Ascending aorta (tissue), 2 donors: ENCODE results near the gene KRTAP10-7. TPM values are rescaled to one million over a fixed set of nuclear protein-coding genes. Genes with fewer than 3 reads are reported as not detected.
"Not testable (repeated sequence)": the region's sequence is repeated elsewhere in the genome, so short reads cannot be mapped to it uniquely, and the experiment has no call there.

Source experiments
- DNase-seq, 2 donors: peaks; one replicate each; pipeline ENCODE4 v3.0.0-alpha.2; 2019; ENCODE audit warnings: low spot score in 2 of 2
- H3K27ac ChIP-seq, 2 donors: fragments of 200-600 bp; sonication (generic); one replicate each; pipeline ENCODE4 v1.5.1; 2016 to 2017; ENCODE audit warnings: mild to moderate bottlenecking in 1 of 2
- H3K27me3 ChIP-seq: fragments of 200-600 bp; sonication (generic); one replicate; pipeline ENCODE4 v1.5.1; 2017
- H3K36me3 ChIP-seq, 2 donors: fragments of 200-600 bp; sonication (generic); one replicate each; pipeline ENCODE4 v1.5.1; 2016
- H3K4me1 ChIP-seq, 2 donors: fragments of 200-600 bp; sonication (generic); one replicate each; pipeline ENCODE4 v1.5.1; 2016 to 2017; ENCODE audit warnings: mild to moderate bottlenecking in 1 of 2
- H3K4me3 ChIP-seq, 2 donors: fragments of 200-600 bp; sonication (generic); one replicate each; pipeline ENCODE4 v1.5.1; 2016 to 2017; ENCODE audit warnings: mild to moderate bottlenecking in 1 of 2
- H3K9me3 ChIP-seq, 2 donors: fragments of 200-600 bp; sonication (generic); one replicate each; pipeline ENCODE4 v1.5.1; 2016
- CTCF ChIP-seq, 3 experiments: fragments of 200-600 bp in 2 of 3; fragments of 450-650 bp in 1 of 3; sonication (generic) in 2 of 3; IDR thresholded peaks; one replicate each; pipeline ENCODE4 v1.5.1; 2016 to 2019; ENCODE audit warnings: antibody characterized with exemption in 3 of 3, mild to moderate bottlenecking in 1 of 3, moderate library complexity in 1 of 3
- intact Hi-C: fragments of 100-400 bp; cut with DNase I; formaldehyde crosslinking; loops from one replicate; pipeline ENCODE4 v1.15.1; 2023
- total RNA-seq: library from RNA; depleted of rRNA; stranded (reverse); fragments of >200 nt; gene quantifications from one replicate; pipeline ENCODE4 v1.1.0, GENCODE V29; 2016

The KRTAP10-7 gene
- total RNA-seq, 1 donor from 2014 or later = not detected

- H3K9me3 ChIP-seq = peaks cover 7 to 14% of the 10 kb centered on the region in 2 donors
- H3K4me3 ChIP-seq = no peak overlapping the region
- intact Hi-C loops = no loop called here
- no peak for TF ChIP-seq CTCF (IDR thresholded peaks at IDR 0.05)
- no peaks in the 10 kb centered on the region for H3K27me3 ChIP-seq
- no peak overlapping the region for H3K27ac ChIP-seq
- H3K4me1 ChIP-seq = no peaks in the 10 kb centered on the region
- no peaks in the 10 kb centered on the region for H3K36me3 ChIP-seq
- no peak for DNase-seq
These were observed 20.6 kb upstream of the KRTAP10-7 start for GRCh38 chr21:44579833-44580144.

GRCh38 chr21:44580231-44580821 is 20.1 kb upstream of the KRTAP10-7 start, which contains the start of gene KRTAP10-5:
KRTAP10-5 (minus strand) TSS chr21:44580604; CDS start chr21:44580578, 26 bp downstream.
- H3K4me1 ChIP-seq, DNase-seq, H3K36me3 ChIP-seq, H3K27ac ChIP-seq, H3K27me3 ChIP-seq, intact Hi-C loops, H3K4me3 ChIP-seq: not testable (repeated sequence)
- peaks cover 7 to 14% of the 10 kb centered on the region in 2 donors for H3K9me3 ChIP-seq

- Histone ChIP-seq H3K9me3 (peaks cover 7 to 14% of the 10 kb centered on the region in 2 donors), H3K27ac (no peak overlapping the region), H3K4me3 (no peak overlapping the region), H3K4me1 (no peaks in the 10 kb centered on the region), H3K27me3 (no peaks in the 10 kb centered on the region), H3K36me3 (no peaks in the 10 kb centered on the region)
- no peak for DNase-seq
- TF ChIP-seq CTCF (IDR thresholded peaks at IDR 0.05) = no peak
- intact Hi-C loops = no loop called here
These were observed 19.2 kb upstream of the KRTAP10-7 start for GRCh38 chr21:44581158-44581557.

- H3K9me3 ChIP-seq = peaks cover 7 to 9% of the 10 kb centered on the region in 2 donors
- DNase-seq = no peak
- intact Hi-C loops = no loop called here
- H3K27ac ChIP-seq = no peak overlapping the region
- no peak for TF ChIP-seq CTCF (IDR thresholded peaks at IDR 0.05)
- H3K4me1 ChIP-seq = no peaks in the 10 kb centered on the region
- H3K27me3 ChIP-seq = no peaks in the 10 kb centered on the region
- no peaks in the 10 kb centered on the region for H3K36me3 ChIP-seq
- H3K4me3 ChIP-seq = no peak overlapping the region
These were observed 18.3 kb upstream of the KRTAP10-7 start for GRCh38 chr21:44582055-44582454.

GRCh38 chr21:44583089-44583799 is 17.2 kb upstream of the KRTAP10-7 start:
- H3K9me3 ChIP-seq = peaks cover 3 to 7% of the 10 kb centered on the region in 2 donors
- no peaks in the 10 kb centered on the region for H3K36me3 ChIP-seq

More at GRCh38 chr21:44583089-44583799, 17.2 kb upstream of the KRTAP10-7 start:
- no peak for DNase-seq
- no peak overlapping the region for H3K27ac ChIP-seq
- no peak overlapping the region for H3K4me3 ChIP-seq
- no peaks in the 10 kb centered on the region for H3K4me1 ChIP-seq
- intact Hi-C loops = no loop called here
- TF ChIP-seq CTCF (IDR thresholded peaks at IDR 0.05) = no peak
- H3K27me3 ChIP-seq = no peaks in the 10 kb centered on the region
